ENCODE data around the gene RSAD2. TPM values are rescaled to one million over a fixed set of nuclear protein-coding genes. Genes with fewer than 3 reads are reported as not detected.
A peak's percentile ranks its signal among the peaks of the same experiment; 100 is the strongest.
"Not testable (repeated sequence)": the region's sequence is repeated elsewhere in the genome, so short reads cannot be mapped to it uniquely, and the experiment has no call there.

RSAD2 gene
- total RNA-seq, 1 donor from 2014 or later = 1.0 TPM

DNA sequence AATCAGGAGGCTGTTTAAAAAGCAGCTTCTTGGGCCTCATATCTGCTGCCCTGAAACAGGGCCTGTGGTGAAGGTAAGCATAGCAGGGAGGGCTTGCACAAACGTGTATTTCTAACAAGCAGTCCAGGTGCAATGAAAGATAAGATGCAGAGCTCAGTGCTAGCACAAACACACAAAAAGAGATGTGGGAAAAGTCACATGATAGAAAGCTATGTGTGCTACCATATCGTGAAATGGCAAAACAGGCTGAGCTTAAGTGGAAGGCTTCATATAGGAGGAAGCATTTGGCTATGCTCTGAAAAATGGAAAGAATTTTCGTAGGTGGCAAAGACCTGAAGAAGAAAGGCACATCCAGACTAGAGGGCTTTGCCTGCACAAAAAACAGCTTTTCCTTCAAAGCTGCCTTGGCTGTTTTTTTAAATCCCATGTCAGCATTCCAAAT is 10.2 kb downstream of the RSAD2 start:
- no peaks in the 10 kb centered on the region for H3K27me3 Mint-ChIP-seq (ENCODE audit: low read depth)
- H3K27ac Mint-ChIP-seq (ENCODE audit: unreplicated experiment) = no peak overlapping the region
- peaks cover 3% of the 10 kb centered on the region for H3K9me3 Mint-ChIP-seq
- no peak overlapping the region for H3K4me3 Mint-ChIP-seq
- no peaks in the 10 kb centered on the region for H3K36me3 Mint-ChIP-seq (ENCODE audit: low read depth)
- H3K4me1 Mint-ChIP-seq = peaks cover under 1% of the 10 kb centered on the region
- DNase-seq (ENCODE audit: low read depth, low spot score) = no peak
- no peak for TF ChIP-seq CTCF (conservative IDR thresholded peaks at IDR 0.05)

GRCh38 chr2:6888724-6889123 is 11.1 kb downstream of the RSAD2 start:
- peaks cover 3% of the 10 kb centered on the region for H3K9me3 Mint-ChIP-seq
- no peak overlapping the region for H3K4me3 Mint-ChIP-seq
- peaks cover 6% of the 10 kb centered on the region for H3K4me1 Mint-ChIP-seq
- no peak overlapping the region for H3K27ac Mint-ChIP-seq (ENCODE audit: unreplicated experiment)
- no peak for TF ChIP-seq CTCF (conservative IDR thresholded peaks at IDR 0.05)
- no peak for DNase-seq (ENCODE audit: low read depth, low spot score)
- H3K36me3 Mint-ChIP-seq (ENCODE audit: low read depth) = no peaks in the 10 kb centered on the region
- no peaks in the 10 kb centered on the region for H3K27me3 Mint-ChIP-seq (ENCODE audit: low read depth)

DNA sequence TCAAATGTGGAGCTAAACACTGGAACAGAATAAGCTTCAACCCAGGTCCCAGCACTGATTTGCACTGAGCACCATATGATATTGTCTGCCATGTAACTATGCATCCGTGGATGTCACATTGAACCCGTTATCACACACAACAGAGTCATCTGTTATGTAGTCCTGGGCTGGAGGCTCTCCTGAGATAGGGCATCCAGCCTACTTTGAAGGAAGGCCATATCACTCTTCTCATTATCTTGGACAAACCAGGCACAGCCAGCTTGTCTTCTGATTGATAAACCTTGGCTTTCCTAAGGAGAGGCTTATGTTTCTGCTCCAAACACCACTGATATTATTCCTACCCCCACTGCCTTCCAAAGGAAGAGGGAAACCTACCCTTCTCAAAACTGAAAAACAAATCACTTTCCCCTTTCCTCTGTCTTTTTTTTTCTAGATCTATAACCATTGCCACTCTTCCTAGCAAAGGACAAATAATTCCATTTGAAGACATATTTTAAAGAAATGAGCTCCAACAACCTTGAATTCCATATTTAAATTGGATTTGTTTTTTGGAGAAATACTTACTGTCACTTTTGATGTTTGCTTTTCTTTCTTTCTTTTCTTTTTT is 16.4 kb downstream of the RSAD2 start:
- Mint-ChIP-seq H3K9me3 (no peaks in the 10 kb centered on the region), H3K4me1 (peaks cover 6% of the 10 kb centered on the region), H3K4me3 (no peak overlapping the region), H3K36me3 (ENCODE audit: low read depth) (no peaks in the 10 kb centered on the region), H3K27ac (ENCODE audit: unreplicated experiment) (no peak overlapping the region), H3K27me3 (ENCODE audit: low read depth) (no peaks in the 10 kb centered on the region)
- no peak for TF ChIP-seq CTCF (conservative IDR thresholded peaks at IDR 0.05)
- DNase-seq (ENCODE audit: low read depth, low spot score) = no peak

DNA sequence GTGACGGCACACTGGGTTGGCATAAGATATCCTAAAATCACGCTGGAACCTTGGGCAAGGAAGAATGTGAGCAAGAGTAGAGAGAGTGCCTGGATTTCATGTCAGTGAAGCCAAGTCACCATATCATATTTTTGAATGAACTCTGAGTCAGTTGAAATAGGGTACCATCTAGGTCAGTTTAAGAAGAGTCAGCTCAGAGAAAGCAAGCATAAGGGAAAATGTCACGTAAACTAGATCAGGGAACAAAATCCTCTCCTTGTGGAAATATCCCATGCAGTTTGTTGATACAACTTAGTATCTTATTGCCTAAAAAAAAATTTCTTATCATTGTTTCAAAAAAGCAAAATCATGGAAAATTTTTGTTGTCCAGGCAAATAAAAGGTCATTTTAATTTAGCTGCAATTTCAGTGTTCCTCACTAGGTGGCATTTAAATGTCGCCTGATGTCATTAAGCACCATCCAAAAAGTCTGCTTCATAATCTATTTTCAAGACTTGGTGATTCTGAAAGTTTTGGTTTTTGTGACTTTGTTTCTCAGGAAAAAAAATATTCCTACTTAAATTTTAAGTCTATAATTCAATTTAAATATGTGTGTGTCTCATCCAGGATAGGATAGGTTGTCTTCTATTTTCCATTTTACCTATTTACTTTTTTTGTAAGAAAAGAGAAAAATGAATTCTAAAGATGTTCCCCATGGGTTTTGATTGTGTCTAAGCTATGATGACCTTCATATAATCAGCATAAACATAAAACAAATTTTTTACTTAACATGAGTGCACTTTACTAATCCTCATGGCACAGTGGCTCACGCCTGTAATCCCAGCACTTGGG is 19.6 kb downstream of the RSAD2 start:
- peaks cover 6% of the 10 kb centered on the region for H3K4me1 Mint-ChIP-seq
- TF ChIP-seq CTCF (conservative IDR thresholded peaks at IDR 0.05) = peak; percentile 78
- peaks cover 7% of the 10 kb centered on the region for H3K36me3 Mint-ChIP-seq (ENCODE audit: low read depth)
- H3K27ac Mint-ChIP-seq (ENCODE audit: unreplicated experiment) = no peak overlapping the region
- H3K27me3 Mint-ChIP-seq (ENCODE audit: low read depth) = no peaks in the 10 kb centered on the region
- peaks cover 7% of the 10 kb centered on the region for H3K9me3 Mint-ChIP-seq
- H3K4me3 Mint-ChIP-seq = no peak overlapping the region
- no peak for DNase-seq (ENCODE audit: low read depth, low spot score)

- H3K4me3 Mint-ChIP-seq; H3K27ac Mint-ChIP-seq (ENCODE audit: unreplicated experiment): not testable (repeated sequence)
Measured at GRCh38 chr2:6902581-6902980, 25.0 kb downstream of the RSAD2 start.

GRCh38 chr2:6905668-6906067 is 28.1 kb downstream of the RSAD2 start:
- no peak for DNase-seq (ENCODE audit: low read depth, low spot score)
- TF ChIP-seq CTCF (conservative IDR thresholded peaks at IDR 0.05) = no peak
- peaks cover 8% of the 10 kb centered on the region for H3K9me3 Mint-ChIP-seq
- no peaks in the 10 kb centered on the region for H3K4me1 Mint-ChIP-seq
- H3K27me3 Mint-ChIP-seq (ENCODE audit: low read depth) = no peaks in the 10 kb centered on the region
- no peak overlapping the region for H3K27ac Mint-ChIP-seq (ENCODE audit: unreplicated experiment)
- H3K4me3 Mint-ChIP-seq = no peak overlapping the region
- H3K36me3 Mint-ChIP-seq (ENCODE audit: low read depth) = peaks cover 10% of the 10 kb centered on the region

More at GRCh38 chr2:6902581-6902980, 25.0 kb downstream of the RSAD2 start:
- not testable (repeated sequence) for DNase-seq (ENCODE audit: low read depth, low spot score); H3K4me1 Mint-ChIP-seq; H3K36me3 Mint-ChIP-seq (ENCODE audit: low read depth); H3K27me3 Mint-ChIP-seq (ENCODE audit: low read depth); H3K9me3 Mint-ChIP-seq
